ENCODE data around the gene RBM26. TPM values are rescaled to one million over a fixed set of nuclear protein-coding genes. Genes with fewer than 3 reads are reported as not detected.

The RBM26 gene
- total RNA-seq, 1 experiment from 2014 or later: 32.2 TPM

DNA sequence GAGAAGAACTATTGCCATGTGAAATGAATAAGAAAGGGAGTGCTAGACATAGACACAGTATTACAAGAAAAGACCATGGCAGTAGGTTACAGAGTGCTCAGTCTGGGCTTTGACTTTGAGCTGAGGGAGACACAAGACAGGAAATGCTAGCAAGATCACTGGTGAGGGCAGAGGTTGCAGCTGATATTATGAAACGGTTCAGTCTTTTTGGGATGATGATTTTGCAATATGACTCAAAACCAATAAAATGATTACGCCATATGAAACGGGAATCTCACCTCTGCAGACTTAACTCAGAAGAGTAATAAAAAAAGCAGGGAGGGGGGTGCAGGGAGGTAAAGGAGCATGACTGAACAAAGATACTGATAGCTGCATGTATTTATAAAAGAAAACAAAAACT lies 123.1 kb downstream of the RBM26 start:
- ChIA-PET POLR2A (no interaction called here), CTCF (no interaction called here)
- in situ Hi-C loops (cut with HindIII; ENCODE audit: low pct_unique_long_range_greater_than_20kb, low sequenced_read_pairs) (no loop called here), intact Hi-C loops (cut with micrococcal nuclease; ENCODE audit: unreplicated experiment) (no loop called here)
- DNase-seq (ENCODE audit: low read depth, low spot score) (no peak), ATAC-seq (no peak)
- Histone ChIP-seq H3K27me3 (ENCODE audit: control insufficient read depth, insufficient read depth, low read length) (no peaks in the 10 kb centered on the region), H3K4me1 (ENCODE audit: control insufficient read depth, insufficient read depth, low read length) (no peaks in the 10 kb centered on the region), H3K9me3 (ENCODE audit: control insufficient read depth, insufficient read depth, low read depth, low read length) (no peaks in the 10 kb centered on the region), H3K36me3 (ENCODE audit: control insufficient read depth, insufficient read depth, low read length) (no peaks in the 10 kb centered on the region), H3K4me3 (ENCODE audit: low read depth in 2 of 2, low read length in 2 of 2) (no peak overlapping the region), H3K27ac (ENCODE audit: low read length) (no peak overlapping the region)
- TF ChIP-seq POLR2AphosphoS5 (IDR thresholded peaks at IDR 0.05; ENCODE audit: low read depth, low read length): no peak
- TF ChIP-seq SIN3A (IDR thresholded peaks at IDR 0.05; ENCODE audit: borderline replicate concordance, insufficient read depth, low read depth, low read length): no peak
- TF ChIP-seq TCF7L2 (IDR thresholded peaks at IDR 0.05; ENCODE audit: low read depth, low read length): no peak
- TF ChIP-seq, protein P1, sequence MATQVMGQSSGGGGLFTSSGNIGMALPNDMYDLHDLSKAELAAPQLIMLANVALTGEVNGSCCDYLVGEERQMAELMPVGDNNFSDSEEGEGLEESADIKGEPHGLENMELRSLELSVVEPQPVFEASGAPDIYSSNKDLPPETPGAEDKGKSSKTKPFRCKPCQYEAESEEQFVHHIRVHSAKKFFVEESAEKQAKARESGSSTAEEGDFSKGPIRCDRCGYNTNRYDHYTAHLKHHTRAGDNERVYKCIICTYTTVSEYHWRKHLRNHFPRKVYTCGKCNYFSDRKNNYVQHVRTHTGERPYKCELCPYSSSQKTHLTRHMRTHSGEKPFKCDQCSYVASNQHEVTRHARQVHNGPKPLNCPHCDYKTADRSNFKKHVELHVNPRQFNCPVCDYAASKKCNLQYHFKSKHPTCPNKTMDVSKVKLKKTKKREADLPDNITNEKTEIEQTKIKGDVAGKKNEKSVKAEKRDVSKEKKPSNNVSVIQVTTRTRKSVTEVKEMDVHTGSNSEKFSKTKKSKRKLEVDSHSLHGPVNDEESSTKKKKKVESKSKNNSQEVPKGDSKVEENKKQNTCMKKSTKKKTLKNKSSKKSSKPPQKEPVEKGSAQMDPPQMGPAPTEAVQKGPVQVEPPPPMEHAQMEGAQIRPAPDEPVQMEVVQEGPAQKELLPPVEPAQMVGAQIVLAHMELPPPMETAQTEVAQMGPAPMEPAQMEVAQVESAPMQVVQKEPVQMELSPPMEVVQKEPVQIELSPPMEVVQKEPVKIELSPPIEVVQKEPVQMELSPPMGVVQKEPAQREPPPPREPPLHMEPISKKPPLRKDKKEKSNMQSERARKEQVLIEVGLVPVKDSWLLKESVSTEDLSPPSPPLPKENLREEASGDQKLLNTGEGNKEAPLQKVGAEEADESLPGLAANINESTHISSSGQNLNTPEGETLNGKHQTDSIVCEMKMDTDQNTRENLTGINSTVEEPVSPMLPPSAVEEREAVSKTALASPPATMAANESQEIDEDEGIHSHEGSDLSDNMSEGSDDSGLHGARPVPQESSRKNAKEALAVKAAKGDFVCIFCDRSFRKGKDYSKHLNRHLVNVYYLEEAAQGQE (IDR thresholded peaks at IDR 0.05; ENCODE audit: insufficient read depth in 1 of 2, low read depth in 2 of 2, low read length in 1 of 2): no peak
- TF ChIP-seq, protein P2, sequence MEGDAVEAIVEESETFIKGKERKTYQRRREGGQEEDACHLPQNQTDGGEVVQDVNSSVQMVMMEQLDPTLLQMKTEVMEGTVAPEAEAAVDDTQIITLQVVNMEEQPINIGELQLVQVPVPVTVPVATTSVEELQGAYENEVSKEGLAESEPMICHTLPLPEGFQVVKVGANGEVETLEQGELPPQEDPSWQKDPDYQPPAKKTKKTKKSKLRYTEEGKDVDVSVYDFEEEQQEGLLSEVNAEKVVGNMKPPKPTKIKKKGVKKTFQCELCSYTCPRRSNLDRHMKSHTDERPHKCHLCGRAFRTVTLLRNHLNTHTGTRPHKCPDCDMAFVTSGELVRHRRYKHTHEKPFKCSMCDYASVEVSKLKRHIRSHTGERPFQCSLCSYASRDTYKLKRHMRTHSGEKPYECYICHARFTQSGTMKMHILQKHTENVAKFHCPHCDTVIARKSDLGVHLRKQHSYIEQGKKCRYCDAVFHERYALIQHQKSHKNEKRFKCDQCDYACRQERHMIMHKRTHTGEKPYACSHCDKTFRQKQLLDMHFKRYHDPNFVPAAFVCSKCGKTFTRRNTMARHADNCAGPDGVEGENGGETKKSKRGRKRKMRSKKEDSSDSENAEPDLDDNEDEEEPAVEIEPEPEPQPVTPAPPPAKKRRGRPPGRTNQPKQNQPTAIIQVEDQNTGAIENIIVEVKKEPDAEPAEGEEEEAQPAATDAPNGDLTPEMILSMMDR (IDR thresholded peaks at IDR 0.05): no peak
- no TSS peak for BruUV-seq (replicated peaks)

DNA sequence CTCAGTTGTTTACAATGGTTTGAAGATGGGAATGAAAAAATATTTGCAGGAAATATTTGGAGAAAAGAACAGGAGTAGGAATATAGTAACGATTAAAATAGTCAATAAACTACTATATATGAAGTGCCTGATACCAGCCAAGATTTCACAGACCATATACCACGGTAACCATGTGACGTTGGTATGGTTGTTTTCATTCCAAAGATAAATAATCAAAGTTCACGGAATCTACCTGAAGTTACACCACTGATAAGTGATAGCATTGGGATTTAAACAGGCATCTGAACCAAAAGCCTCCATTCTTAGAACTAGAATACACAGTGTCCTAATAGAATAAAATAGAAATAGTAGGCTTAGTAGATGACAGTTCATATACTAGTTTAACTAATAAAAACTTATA lies 123.5 kb downstream of the RBM26 start:
- in situ Hi-C loops (cut with HindIII; ENCODE audit: low pct_unique_long_range_greater_than_20kb, low sequenced_read_pairs): no loop called here
- ChIA-PET CTCF (no interaction called here), POLR2A (no interaction called here)
- Histone ChIP-seq H3K27me3 (ENCODE audit: control insufficient read depth, insufficient read depth, low read length) (no peaks in the 10 kb centered on the region), H3K9me3 (ENCODE audit: control insufficient read depth, insufficient read depth, low read depth, low read length) (no peaks in the 10 kb centered on the region), H3K36me3 (ENCODE audit: control insufficient read depth, insufficient read depth, low read length) (no peaks in the 10 kb centered on the region), H3K4me1 (ENCODE audit: control insufficient read depth, insufficient read depth, low read length) (no peaks in the 10 kb centered on the region), H3K4me3 (ENCODE audit: low read depth in 2 of 2, low read length in 2 of 2) (no peak overlapping the region), H3K27ac (ENCODE audit: low read length) (no peak overlapping the region)
- no peak for ATAC-seq
- intact Hi-C loops (cut with micrococcal nuclease; ENCODE audit: unreplicated experiment): no loop called here
- no peak for DNase-seq (ENCODE audit: low read depth, low spot score)
- TF ChIP-seq SIN3A (IDR thresholded peaks at IDR 0.05; ENCODE audit: borderline replicate concordance, insufficient read depth, low read depth, low read length) (no peak), POLR2AphosphoS5 (IDR thresholded peaks at IDR 0.05; ENCODE audit: low read depth, low read length) (no peak), TCF7L2 (IDR thresholded peaks at IDR 0.05; ENCODE audit: low read depth, low read length) (no peak)
- TF ChIP-seq, protein P2 (IDR thresholded peaks at IDR 0.05): no peak
- TF ChIP-seq, protein P1 (IDR thresholded peaks at IDR 0.05; ENCODE audit: insufficient read depth in 1 of 2, low read depth in 2 of 2, low read length in 1 of 2): no peak
- no TSS peak for BruUV-seq (replicated peaks)

All from Panc1 (cell line).